DOHH2 (cell line): Measurements from ENCODE around the gene KIAA1958.

Source experiments
- H3F3A ChIP-seq: fragments of 200-600 bp; sonication (generic), shearing (Covaris generic); 2 replicates; pipeline ENCODE4 v1.6.0; 2016; ENCODE audit warnings: antibody characterized with exemption, mild to moderate bottlenecking; ENCODE audit not compliant: control insufficient read depth, insufficient read depth
- H3K27ac ChIP-seq: fragments of 200-600 bp; sonication (generic); 2 replicates; pipeline ENCODE4 v1.5.1; 2014; ENCODE audit warnings: low read depth, mild to moderate bottlenecking, low read length, moderate library complexity
- H3K27me3 ChIP-seq: fragments of 200-600 bp; sonication (generic); 2 replicates; pipeline ENCODE4 v1.6.1; 2014; ENCODE audit warnings: mild to moderate bottlenecking, low read length, mixed read lengths; ENCODE audit not compliant: control insufficient read depth
- H3K36me3 ChIP-seq: fragments of 200-600 bp; sonication (generic); 2 replicates; pipeline ENCODE4 v1.6.1; 2014; ENCODE audit warnings: mild to moderate bottlenecking, low read length, moderate library complexity, mixed read lengths; ENCODE audit not compliant: control insufficient read depth
- H3K4me1 ChIP-seq: fragments of 200-600 bp; sonication (generic); 2 replicates; pipeline ENCODE4 v1.6.1; 2014; ENCODE audit warnings: mild to moderate bottlenecking, low read length, mixed read lengths; ENCODE audit not compliant: control insufficient read depth
- H3K4me2 ChIP-seq: fragments of 200-600 bp; sonication (generic); 2 replicates; pipeline ENCODE4 v1.6.0; 2014; ENCODE audit warnings: mild to moderate bottlenecking, low read length, moderate library complexity
- H3K4me3 ChIP-seq: fragments of 200-600 bp; sonication (generic); 2 replicates; pipeline ENCODE4 v1.5.1; 2014; ENCODE audit warnings: mild to moderate bottlenecking, low read length, mixed read lengths
- H3K79me2 ChIP-seq: fragments of 200-600 bp; sonication (generic); 2 replicates; pipeline ENCODE4 v1.6.1; 2014; ENCODE audit warnings: mild to moderate bottlenecking, low read length, mixed read lengths; ENCODE audit not compliant: control insufficient read depth
- H3K9me2 ChIP-seq: fragments of 200-600 bp; sonication (generic); replicated peaks from 2 replicates; pipeline ENCODE4 v1.6.1; 2014; ENCODE audit warnings: mild to moderate bottlenecking, low read length, mixed read lengths; ENCODE audit not compliant: control insufficient read depth
- H3K9me3 ChIP-seq: fragments of 200-600 bp; sonication (generic); 2 replicates; pipeline ENCODE4 v1.6.1; 2014; ENCODE audit warnings: antibody characterized with exemption, low read length, mixed read lengths; ENCODE audit not compliant: control insufficient read depth, insufficient read depth
- H4K20me1 ChIP-seq: fragments of 200-600 bp; sonication (generic); 2 replicates; pipeline ENCODE4 v1.6.0; 2014; ENCODE audit warnings: low read depth, mild to moderate bottlenecking, antibody characterized with exemption, low read length, moderate library complexity; ENCODE audit not compliant: control insufficient read depth, insufficient read depth
- EZH2phosphoT487 ChIP-seq: fragments of 200-600 bp; sonication (generic); IDR thresholded peaks from 2 replicates; pipeline ENCODE4 v1.6.1; 2017; ENCODE audit warnings: borderline replicate concordance, mild to moderate bottlenecking, antibody characterized with exemption, low read length, moderate library complexity, mixed read lengths
- TF ChIP-seq, protein P1 (sequence below): fragments of 200-600 bp; sonication (generic); IDR thresholded peaks from one replicate; pipeline ENCODE4 v1.5.1; 2014; ENCODE audit warnings: antibody characterized with exemption, mild to moderate bottlenecking, low read depth, low read length; ENCODE audit not compliant: poor library complexity, severe bottlenecking

Gene KIAA1958

DNA sequence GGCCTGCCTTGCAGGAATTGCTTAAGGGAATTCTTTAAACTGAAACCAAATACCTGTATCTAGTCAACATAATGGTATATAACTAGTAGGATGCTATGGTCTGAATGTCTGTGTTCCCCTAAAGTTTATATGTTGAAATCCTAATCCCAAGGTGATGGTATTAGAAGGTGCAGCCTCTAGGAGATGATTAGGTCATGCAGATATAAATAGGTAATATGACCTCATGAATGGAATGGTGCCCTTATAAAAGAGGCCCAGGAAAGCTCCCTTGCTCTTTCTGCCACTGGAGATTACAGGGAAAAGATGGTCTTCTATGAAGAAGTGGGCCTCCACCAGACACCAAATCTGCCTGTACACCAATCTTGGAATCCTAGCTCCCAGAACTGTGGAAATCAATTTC lies 7.4 kb upstream of the KIAA1958 start:
- TF ChIP-seq, protein P1, sequence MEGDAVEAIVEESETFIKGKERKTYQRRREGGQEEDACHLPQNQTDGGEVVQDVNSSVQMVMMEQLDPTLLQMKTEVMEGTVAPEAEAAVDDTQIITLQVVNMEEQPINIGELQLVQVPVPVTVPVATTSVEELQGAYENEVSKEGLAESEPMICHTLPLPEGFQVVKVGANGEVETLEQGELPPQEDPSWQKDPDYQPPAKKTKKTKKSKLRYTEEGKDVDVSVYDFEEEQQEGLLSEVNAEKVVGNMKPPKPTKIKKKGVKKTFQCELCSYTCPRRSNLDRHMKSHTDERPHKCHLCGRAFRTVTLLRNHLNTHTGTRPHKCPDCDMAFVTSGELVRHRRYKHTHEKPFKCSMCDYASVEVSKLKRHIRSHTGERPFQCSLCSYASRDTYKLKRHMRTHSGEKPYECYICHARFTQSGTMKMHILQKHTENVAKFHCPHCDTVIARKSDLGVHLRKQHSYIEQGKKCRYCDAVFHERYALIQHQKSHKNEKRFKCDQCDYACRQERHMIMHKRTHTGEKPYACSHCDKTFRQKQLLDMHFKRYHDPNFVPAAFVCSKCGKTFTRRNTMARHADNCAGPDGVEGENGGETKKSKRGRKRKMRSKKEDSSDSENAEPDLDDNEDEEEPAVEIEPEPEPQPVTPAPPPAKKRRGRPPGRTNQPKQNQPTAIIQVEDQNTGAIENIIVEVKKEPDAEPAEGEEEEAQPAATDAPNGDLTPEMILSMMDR: no peak
- no peak for TF ChIP-seq EZH2phosphoT487
- no peaks in the 10 kb centered on the region for H3K27me3 ChIP-seq
- H3K4me1 ChIP-seq: no peaks in the 10 kb centered on the region
- no peaks in the 10 kb centered on the region for H3F3A ChIP-seq
- no peaks in the 10 kb centered on the region for H4K20me1 ChIP-seq
- no peaks in the 10 kb centered on the region; the same call in 1 of the 2 replicates for H3K9me3 ChIP-seq
- no peak overlapping the region for H3K27ac ChIP-seq
- H3K79me2 ChIP-seq: no peaks in the 10 kb centered on the region
- H3K36me3 ChIP-seq: 0 out of 2 replicates have a peak, but pooled peaks cover 3% of the 10 kb centered on the region
- H3K4me2 ChIP-seq: no peak overlapping the region
- no peak overlapping the region for H3K4me3 ChIP-seq
- H3K9me2 ChIP-seq: no peaks in the 10 kb centered on the region

GRCh38 chr9:112484607-112485006 lies 2.0 kb upstream of the KIAA1958 start:
- H3K27ac ChIP-seq: no peak overlapping the region
- no peaks in the 10 kb centered on the region for H3K27me3 ChIP-seq
- no peaks in the 10 kb centered on the region for H4K20me1 ChIP-seq
- H3K4me2 ChIP-seq: no peak overlapping the region
- peaks cover 37% of the 10 kb centered on the region for H3K79me2 ChIP-seq
- H3K36me3 ChIP-seq: 0 out of 2 replicates have a peak, but pooled peaks cover 3% of the 10 kb centered on the region
- H3K4me3 ChIP-seq: no peak overlapping the region
- TF ChIP-seq EZH2phosphoT487: no peak
- TF ChIP-seq, protein P1: no peak
- no peaks in the 10 kb centered on the region for H3K9me2 ChIP-seq
- no peaks in the 10 kb centered on the region for H3K9me3 ChIP-seq
- H3F3A ChIP-seq: no peaks in the 10 kb centered on the region
- peaks cover 26% of the 10 kb centered on the region for H3K4me1 ChIP-seq

DNA sequence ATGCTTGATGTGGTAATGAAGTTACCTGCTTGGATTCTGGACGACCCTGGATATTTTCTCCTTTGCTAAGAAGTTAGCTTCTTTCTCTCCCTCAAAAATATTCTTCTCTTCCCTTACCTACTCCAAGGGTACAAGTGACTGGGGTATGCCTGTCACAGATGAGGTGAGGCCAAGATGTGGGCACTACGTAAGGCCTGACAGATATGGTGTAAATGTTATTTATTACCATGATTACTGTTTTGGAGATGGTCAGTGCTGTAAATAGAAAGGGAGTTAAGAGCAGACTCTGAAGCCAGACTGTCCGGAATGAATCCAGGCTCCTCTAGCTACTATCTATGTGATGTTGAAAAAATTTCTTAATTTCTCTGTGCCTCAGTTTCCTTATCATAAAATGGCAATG lies 1.1 kb upstream of the KIAA1958 start:
- H3K79me2 ChIP-seq: peaks cover 47% of the 10 kb centered on the region
- H4K20me1 ChIP-seq: no peaks in the 10 kb centered on the region
- H3K4me3 ChIP-seq: peak overlapping the region; percentile 88
- no peak overlapping the region for H3K27ac ChIP-seq
- no peaks in the 10 kb centered on the region for H3K27me3 ChIP-seq
- no peaks in the 10 kb centered on the region for H3K9me3 ChIP-seq
- TF ChIP-seq EZH2phosphoT487: no peak
- TF ChIP-seq, protein P1: no peak
- no peaks in the 10 kb centered on the region for H3K9me2 ChIP-seq
- H3F3A ChIP-seq: no peaks in the 10 kb centered on the region
- peaks cover 30% of the 10 kb centered on the region for H3K4me1 ChIP-seq
- peak overlapping the region; percentile 77 for H3K4me2 ChIP-seq
- 0 out of 2 replicates have a peak, but pooled peaks cover 3% of the 10 kb centered on the region for H3K36me3 ChIP-seq
